HG03457 (cell line): Measurements from ENCODE around the gene NOL11.
"Not testable (repeated sequence)": the region's sequence is repeated elsewhere in the genome, so short reads cannot be mapped to it uniquely, and the experiment has no call there.

ENCODE experiments used
- ATAC-seq: cut with Tn5 transposase; IDR thresholded peaks from one replicate; pipeline ENCODE4 v1.9.1; 2021; ENCODE audit warnings: moderate number of reproducible peaks; ENCODE audit not compliant: unreplicated experiment

The NOL11 gene

GRCh38 chr17:67707442-67707841 is 10.3 kb upstream of the NOL11 start:
- ATAC-seq = no peak

GRCh38 chr17:67708378-67708777 is 9.4 kb upstream of the NOL11 start:
- no peak for ATAC-seq

GRCh38 chr17:67711916-67712315 is 5.8 kb upstream of the NOL11 start:
- no peak for ATAC-seq

- no peak for ATAC-seq
Measured at GRCh38 chr17:67712375-67712774, 5.4 kb upstream of the NOL11 start.

GRCh38 chr17:67713169-67713568 is 4.6 kb upstream of the NOL11 start:
- no peak for ATAC-seq

- no peak for ATAC-seq
Measured at GRCh38 chr17:67716405-67716798, 1.3 kb upstream of the NOL11 start.

GRCh38 chr17:67717192-67717623 is 528 bp upstream of the NOL11 start:
- no peak for ATAC-seq

GRCh38 chr17:67718325-67718941 is 697 bp downstream of the NOL11 start:
- peak; percentile 7 for ATAC-seq

- no peak for ATAC-seq
Measured at GRCh38 chr17:67725373-67725791, 7.6 kb downstream of the NOL11 start.

GRCh38 chr17:67725807-67726206 is 8.1 kb downstream of the NOL11 start:
- no peak for ATAC-seq

GRCh38 chr17:67727152-67728039 is 9.7 kb downstream of the NOL11 start:
- not testable (repeated sequence) for ATAC-seq

GRCh38 chr17:67729903-67730302 is 12.2 kb downstream of the NOL11 start:
- no peak for ATAC-seq

- ATAC-seq = no peak
Measured at GRCh38 chr17:67730731-67731130, 13.0 kb downstream of the NOL11 start.

- no peak for ATAC-seq
Measured at GRCh38 chr17:67733449-67733848, 15.7 kb downstream of the NOL11 start.

- no peak for ATAC-seq
Measured at GRCh38 chr17:67737145-67737544, 19.4 kb downstream of the NOL11 start.

- no peak for ATAC-seq
Measured at GRCh38 chr17:67742025-67742424, 24.3 kb downstream of the NOL11 start.

- ATAC-seq = no peak
Measured at GRCh38 chr17:67746704-67747571, 29.2 kb downstream of the NOL11 start.

- no peak for ATAC-seq
Measured at GRCh38 chr17:67747681-67748235, 30.0 kb downstream of the NOL11 start.

- no peak for ATAC-seq
Measured at GRCh38 chr17:67750067-67750466, 32.3 kb downstream of the NOL11 start.

GRCh38 chr17:67751101-67752074 is 33.7 kb downstream of the NOL11 start:
- ATAC-seq = no peak
